HepG2 (cell line): ENCODE data around the gene DUSP7.

Source experiments
- HNRNPLL ChIP-seq: fragments of 200-400 bp; formaldehyde crosslinking; IDR thresholded peaks from 2 replicates; pipeline ENCODE4 v1.6.1; 2017; ENCODE audit warnings: mild to moderate bottlenecking, low read depth, low read length; ENCODE audit not compliant: poor library complexity, severe bottlenecking
- NR2F6 ChIP-seq, 2 experiments: IDR thresholded peaks; 2 replicates each; pipeline ENCODE4 v1.6.1; 2016; ENCODE audit warnings: antibody characterized with exemption in 1 of 2, mild to moderate bottlenecking in 1 of 2
- ZNF333 ChIP-seq: sonication (generic); formaldehyde crosslinking; IDR thresholded peaks from 2 replicates; pipeline ENCODE4 v1.4.0; 2020; ENCODE audit warnings: mild to moderate bottlenecking, missing genetic modification reagents, borderline replicate concordance
- ZNF530 ChIP-seq: sonication (generic); formaldehyde crosslinking; IDR thresholded peaks from 2 replicates; pipeline ENCODE4 v1.5.0; 2020; ENCODE audit warnings: low read depth, mild to moderate bottlenecking, missing genetic modification reagents
- TF ChIP-seq, protein P1 (sequence below): sonication (generic); IDR thresholded peaks from 2 replicates; pipeline ENCODE4 v1.6.1; 2016; ENCODE audit warnings: low read depth, borderline replicate concordance

DNA sequence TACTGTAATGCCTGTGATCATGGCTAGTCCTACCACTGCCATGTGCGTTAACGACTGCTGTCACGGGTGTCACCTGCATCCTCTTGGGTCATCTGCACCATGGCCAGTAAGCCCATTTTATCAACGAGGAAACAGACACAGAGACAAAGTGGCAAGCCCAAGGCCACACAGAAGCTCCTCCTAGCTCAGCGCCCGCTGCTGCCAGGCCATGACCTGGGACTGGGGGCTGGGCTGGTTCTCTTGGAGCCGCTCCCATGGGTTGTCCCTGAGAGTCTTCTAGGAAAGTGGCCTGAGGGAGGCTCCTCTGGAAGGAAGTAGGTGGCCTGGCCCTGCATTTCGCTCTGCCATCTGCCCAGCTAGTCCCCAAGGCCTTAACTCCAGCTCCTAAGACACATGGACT is 4.9 kb downstream of the DUSP7 start:
- TF ChIP-seq NR2F6 (IDR thresholded peaks at IDR 0.05) = no peak
- no peak for TF ChIP-seq NR2F6 (CRISPR knock-in tag; IDR thresholded peaks at IDR 0.05)
- TF ChIP-seq ZNF333 (CRISPR knock-in tag) = no peak
- TF ChIP-seq, protein P1, sequence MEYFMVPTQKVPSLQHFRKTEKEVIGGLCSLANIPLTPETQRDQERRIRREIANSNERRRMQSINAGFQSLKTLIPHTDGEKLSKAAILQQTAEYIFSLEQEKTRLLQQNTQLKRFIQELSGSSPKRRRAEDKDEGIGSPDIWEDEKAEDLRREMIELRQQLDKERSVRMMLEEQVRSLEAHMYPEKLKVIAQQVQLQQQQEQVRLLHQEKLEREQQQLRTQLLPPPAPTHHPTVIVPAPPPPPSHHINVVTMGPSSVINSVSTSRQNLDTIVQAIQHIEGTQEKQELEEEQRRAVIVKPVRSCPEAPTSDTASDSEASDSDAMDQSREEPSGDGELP = no peak
- no peak for TF ChIP-seq HNRNPLL
- no peak for TF ChIP-seq ZNF530 (CRISPR knock-in tag)
